ENCODE measurements around the gene GRK2.

DNA sequence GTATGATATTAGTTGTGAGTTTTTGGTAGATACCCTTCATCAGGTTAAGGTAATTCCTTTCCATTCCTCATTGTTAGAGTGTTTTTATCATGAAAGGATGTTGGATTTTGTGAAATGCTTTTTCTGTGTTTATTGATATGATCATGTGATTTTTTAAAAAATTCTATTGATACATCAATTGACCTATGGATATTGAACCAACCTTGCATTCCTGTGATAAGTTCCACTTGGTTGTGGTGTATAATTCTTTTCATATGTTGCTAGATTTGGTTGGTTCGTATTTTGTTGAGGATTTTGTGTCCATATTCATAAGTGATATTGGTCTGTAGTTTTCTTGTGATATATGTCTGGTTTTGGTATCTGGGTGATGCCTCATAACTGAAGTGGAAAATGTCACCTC is 29.6 kb downstream of the GRK2 start:
- TF ChIP-seq, protein P1, sequence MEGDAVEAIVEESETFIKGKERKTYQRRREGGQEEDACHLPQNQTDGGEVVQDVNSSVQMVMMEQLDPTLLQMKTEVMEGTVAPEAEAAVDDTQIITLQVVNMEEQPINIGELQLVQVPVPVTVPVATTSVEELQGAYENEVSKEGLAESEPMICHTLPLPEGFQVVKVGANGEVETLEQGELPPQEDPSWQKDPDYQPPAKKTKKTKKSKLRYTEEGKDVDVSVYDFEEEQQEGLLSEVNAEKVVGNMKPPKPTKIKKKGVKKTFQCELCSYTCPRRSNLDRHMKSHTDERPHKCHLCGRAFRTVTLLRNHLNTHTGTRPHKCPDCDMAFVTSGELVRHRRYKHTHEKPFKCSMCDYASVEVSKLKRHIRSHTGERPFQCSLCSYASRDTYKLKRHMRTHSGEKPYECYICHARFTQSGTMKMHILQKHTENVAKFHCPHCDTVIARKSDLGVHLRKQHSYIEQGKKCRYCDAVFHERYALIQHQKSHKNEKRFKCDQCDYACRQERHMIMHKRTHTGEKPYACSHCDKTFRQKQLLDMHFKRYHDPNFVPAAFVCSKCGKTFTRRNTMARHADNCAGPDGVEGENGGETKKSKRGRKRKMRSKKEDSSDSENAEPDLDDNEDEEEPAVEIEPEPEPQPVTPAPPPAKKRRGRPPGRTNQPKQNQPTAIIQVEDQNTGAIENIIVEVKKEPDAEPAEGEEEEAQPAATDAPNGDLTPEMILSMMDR (IDR thresholded peaks at IDR 0.05) = no peak
- TF ChIP-seq POLR2A (IDR thresholded peaks at IDR 0.05) = no peak

Measured in vagina (tissue), 2 donors.